ENCODE results near the gene MYO5A. TPM values are rescaled to one million over a fixed set of nuclear protein-coding genes. Genes with fewer than 3 reads are reported as not detected.

The MYO5A gene
- total RNA-seq, 1 donor from 2014 or later = 6.5 TPM

DNA sequence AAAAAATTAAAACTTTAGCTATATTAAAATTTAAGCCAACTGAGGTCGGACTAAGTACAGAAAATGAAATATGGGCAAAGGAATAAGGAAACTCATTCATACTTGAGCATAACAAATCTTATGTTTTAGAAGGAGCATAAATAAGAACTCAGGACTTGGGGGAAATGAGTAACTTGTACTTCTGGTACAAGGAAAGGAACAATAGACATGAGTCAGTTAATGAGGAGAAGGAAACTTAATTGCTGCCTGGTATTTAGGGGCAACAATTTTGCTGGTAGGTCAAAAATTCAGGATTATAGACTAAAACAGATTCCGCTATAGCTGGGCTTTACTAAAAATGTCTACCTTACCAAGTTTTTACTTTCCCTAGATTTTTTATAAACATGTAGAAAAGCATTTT, 113.1 kb downstream of the MYO5A start:
- no peaks in the 10 kb centered on the region for H3K9me3 ChIP-seq (replicated peaks)
- H3K27ac ChIP-seq (replicated peaks) = no peak overlapping the region
- intact Hi-C loops (cut with micrococcal nuclease) = no loop called here
- TF ChIP-seq, protein P1, sequence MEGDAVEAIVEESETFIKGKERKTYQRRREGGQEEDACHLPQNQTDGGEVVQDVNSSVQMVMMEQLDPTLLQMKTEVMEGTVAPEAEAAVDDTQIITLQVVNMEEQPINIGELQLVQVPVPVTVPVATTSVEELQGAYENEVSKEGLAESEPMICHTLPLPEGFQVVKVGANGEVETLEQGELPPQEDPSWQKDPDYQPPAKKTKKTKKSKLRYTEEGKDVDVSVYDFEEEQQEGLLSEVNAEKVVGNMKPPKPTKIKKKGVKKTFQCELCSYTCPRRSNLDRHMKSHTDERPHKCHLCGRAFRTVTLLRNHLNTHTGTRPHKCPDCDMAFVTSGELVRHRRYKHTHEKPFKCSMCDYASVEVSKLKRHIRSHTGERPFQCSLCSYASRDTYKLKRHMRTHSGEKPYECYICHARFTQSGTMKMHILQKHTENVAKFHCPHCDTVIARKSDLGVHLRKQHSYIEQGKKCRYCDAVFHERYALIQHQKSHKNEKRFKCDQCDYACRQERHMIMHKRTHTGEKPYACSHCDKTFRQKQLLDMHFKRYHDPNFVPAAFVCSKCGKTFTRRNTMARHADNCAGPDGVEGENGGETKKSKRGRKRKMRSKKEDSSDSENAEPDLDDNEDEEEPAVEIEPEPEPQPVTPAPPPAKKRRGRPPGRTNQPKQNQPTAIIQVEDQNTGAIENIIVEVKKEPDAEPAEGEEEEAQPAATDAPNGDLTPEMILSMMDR (IDR thresholded peaks at IDR 0.05; ENCODE audit: borderline replicate concordance) = no peak
- no peaks in the 10 kb centered on the region for H3K27me3 ChIP-seq (ENCODE audit: low read depth)
- H3K4me3 ChIP-seq = no peak overlapping the region
- H3K4me1 ChIP-seq = peaks cover 8% of the 10 kb centered on the region
- peaks cover 5% of the 10 kb centered on the region for H3K36me3 ChIP-seq
- DNase-seq = no peak

DNA sequence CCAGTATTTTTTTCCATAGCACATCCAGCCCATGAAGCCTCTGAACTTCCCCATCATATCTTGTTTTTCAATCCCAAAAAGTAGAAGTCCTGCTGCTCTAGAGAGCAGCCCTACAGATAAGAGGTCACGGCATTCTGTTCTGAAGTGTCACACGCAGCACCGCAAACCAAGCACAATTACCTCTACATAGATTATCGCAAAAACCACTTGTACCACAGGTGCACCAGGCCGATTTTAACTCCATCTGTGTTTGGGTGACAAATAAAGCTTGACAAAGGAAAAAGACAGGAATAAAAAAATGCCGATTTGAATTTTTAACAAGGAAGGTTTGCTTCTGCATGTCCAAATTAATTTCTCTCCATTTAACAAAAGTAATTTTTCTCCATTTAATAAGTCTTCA, 113.7 kb downstream of the MYO5A start:
- peaks cover 8% of the 10 kb centered on the region for H3K4me1 ChIP-seq
- H3K9me3 ChIP-seq (replicated peaks) = no peaks in the 10 kb centered on the region
- DNase-seq = no peak
- intact Hi-C loops (cut with micrococcal nuclease) = no loop called here
- H3K36me3 ChIP-seq = peaks cover 9% of the 10 kb centered on the region
- H3K27me3 ChIP-seq (ENCODE audit: low read depth) = no peaks in the 10 kb centered on the region
- no peak overlapping the region for H3K4me3 ChIP-seq
- TF ChIP-seq, protein P1 (IDR thresholded peaks at IDR 0.05; ENCODE audit: borderline replicate concordance) = no peak
- H3K27ac ChIP-seq (replicated peaks) = no peak overlapping the region

DNA sequence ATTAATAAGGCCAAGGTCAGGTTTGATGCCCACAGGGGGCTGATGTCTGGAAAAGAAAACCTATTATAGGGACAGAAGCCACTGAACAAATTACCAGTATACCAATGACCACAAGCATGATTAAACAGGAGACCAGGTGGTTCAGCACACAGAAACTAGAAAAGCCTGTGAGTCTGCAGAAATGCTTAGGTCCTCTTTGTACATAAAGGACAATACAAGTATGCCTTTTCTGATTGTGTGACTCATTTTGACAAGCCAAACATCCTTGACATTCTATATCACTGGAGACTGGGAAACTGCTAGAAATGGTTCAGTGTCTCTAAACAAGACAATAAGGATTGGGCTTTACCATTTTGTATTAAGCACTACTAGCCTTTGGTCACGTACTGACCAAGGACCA, 119.9 kb downstream of the MYO5A start:
- DNase-seq = no peak
- Histone ChIP-seq H3K27ac (replicated peaks) (no peak overlapping the region), H3K9me3 (replicated peaks) (no peaks in the 10 kb centered on the region), H3K4me1 (no peaks in the 10 kb centered on the region), H3K36me3 (peaks cover 13% of the 10 kb centered on the region), H3K4me3 (no peak overlapping the region), H3K27me3 (ENCODE audit: low read depth) (no peaks in the 10 kb centered on the region)
- intact Hi-C loops (cut with micrococcal nuclease) = no loop called here
- TF ChIP-seq, protein P1 (IDR thresholded peaks at IDR 0.05; ENCODE audit: borderline replicate concordance) = no peak

DNA sequence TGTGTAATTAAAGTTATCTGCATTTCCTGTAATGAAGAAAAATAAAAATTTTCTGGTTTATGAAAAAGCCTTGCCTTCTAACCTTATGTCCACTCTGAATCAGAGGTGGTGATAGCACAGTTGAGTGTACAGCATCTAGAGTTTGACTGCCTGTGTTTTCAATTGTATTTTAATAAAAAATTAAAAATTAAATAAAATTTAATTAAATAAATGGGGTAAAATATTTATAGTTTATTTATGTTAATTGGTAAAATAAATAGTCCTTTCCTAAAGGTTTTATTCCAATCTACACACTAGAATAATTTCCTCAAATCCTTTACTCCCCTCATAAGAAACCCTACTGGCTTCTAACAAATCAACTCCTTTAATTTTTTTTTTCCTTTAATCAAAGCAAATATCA, 121.3 kb downstream of the MYO5A start:
- no peaks in the 10 kb centered on the region for H3K27me3 ChIP-seq (ENCODE audit: low read depth)
- H3K27ac ChIP-seq (replicated peaks) = no peak overlapping the region
- H3K4me1 ChIP-seq = no peaks in the 10 kb centered on the region
- no peaks in the 10 kb centered on the region for H3K9me3 ChIP-seq (replicated peaks)
- TF ChIP-seq, protein P1 (IDR thresholded peaks at IDR 0.05; ENCODE audit: borderline replicate concordance) = no peak
- H3K36me3 ChIP-seq = peaks cover 13% of the 10 kb centered on the region
- no peak overlapping the region for H3K4me3 ChIP-seq
- DNase-seq = no peak
- intact Hi-C loops (cut with micrococcal nuclease) = no loop called here

DNA sequence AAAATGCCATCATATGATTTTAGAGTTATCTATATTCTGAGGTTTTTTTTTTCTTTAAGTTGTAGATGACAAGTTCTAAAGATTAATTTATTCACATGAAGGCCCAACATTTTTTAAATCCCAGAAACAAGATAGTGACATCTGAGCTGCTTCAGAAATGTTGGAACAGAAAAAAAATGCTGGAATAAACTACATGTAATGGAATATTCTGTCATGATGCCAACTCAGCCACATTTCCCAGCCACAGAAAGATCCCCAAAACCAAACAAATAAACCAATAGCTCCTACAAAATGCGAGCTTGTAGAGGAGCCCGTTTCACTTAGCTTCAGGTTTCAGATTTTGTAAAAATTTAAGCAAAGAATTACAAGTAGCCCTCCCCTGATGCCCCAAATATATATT, 122.1 kb downstream of the MYO5A start:
- Histone ChIP-seq H3K27me3 (ENCODE audit: low read depth) (no peaks in the 10 kb centered on the region), H3K27ac (replicated peaks) (no peak overlapping the region), H3K4me1 (no peaks in the 10 kb centered on the region), H3K9me3 (replicated peaks) (no peaks in the 10 kb centered on the region), H3K36me3 (peaks cover 13% of the 10 kb centered on the region), H3K4me3 (no peak overlapping the region)
- TF ChIP-seq, protein P1 (IDR thresholded peaks at IDR 0.05; ENCODE audit: borderline replicate concordance) = no peak
- intact Hi-C loops (cut with micrococcal nuclease) = no loop called here
- no peak for DNase-seq

DNA sequence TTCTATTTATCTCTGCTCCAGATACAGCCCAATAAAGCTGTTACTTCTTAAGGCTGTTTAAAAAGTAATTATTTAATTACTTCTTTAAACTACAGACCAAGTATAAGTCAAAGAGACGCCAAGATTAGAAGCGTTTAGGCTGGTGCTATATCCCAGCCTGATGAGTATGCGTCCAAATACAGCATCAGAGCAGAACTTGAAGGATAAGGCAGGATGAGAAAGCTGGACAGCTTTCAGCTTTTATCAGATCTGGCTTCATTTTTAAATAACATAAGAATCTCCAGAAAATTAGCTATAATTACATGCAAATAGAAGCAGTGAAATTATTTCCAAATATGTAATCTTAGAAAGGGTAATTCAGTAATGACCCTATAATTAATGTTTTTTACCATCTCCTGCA, 122.8 kb downstream of the MYO5A start:
- Histone ChIP-seq H3K4me1 (no peaks in the 10 kb centered on the region), H3K27me3 (ENCODE audit: low read depth) (no peaks in the 10 kb centered on the region), H3K9me3 (replicated peaks) (no peaks in the 10 kb centered on the region), H3K36me3 (peaks cover 13% of the 10 kb centered on the region), H3K27ac (replicated peaks) (no peak overlapping the region), H3K4me3 (no peak overlapping the region)
- no peak for DNase-seq
- TF ChIP-seq, protein P1 (IDR thresholded peaks at IDR 0.05; ENCODE audit: borderline replicate concordance) = no peak
- intact Hi-C loops (cut with micrococcal nuclease) = no loop called here
